ENCODE results near the gene TTLL11. TPM values are rescaled to one million over a fixed set of nuclear protein-coding genes. Genes with fewer than 3 reads are reported as not detected.

The TTLL11 gene
- total and polyA plus RNA-seq, 2 experiments from 2014 or later = 5.1 to 6.3 TPM

GRCh38 chr9:121949766-121950165 lies 143.3 kb downstream of the TTLL11 start:
- Histone ChIP-seq H3K79me2 (ENCODE audit: insufficient read depth) (no peaks in the 10 kb centered on the region), H3F3A (ENCODE audit: insufficient read depth) (peaks cover 16% of the 10 kb centered on the region), H3K27ac (no peak overlapping the region), H2AFZ (no peak overlapping the region), H3K4me3 (no peak overlapping the region), H4K20me1 (ENCODE audit: insufficient read depth) (no peaks in the 10 kb centered on the region), H3K27me3 (replicated peaks; ENCODE audit: insufficient read depth) (no peaks in the 10 kb centered on the region), H3K4me2 (ENCODE audit: unreplicated experiment) (no peak overlapping the region), H3K9ac (no peak overlapping the region), H3K9me3 (ENCODE audit: low read depth) (no peaks in the 10 kb centered on the region), H3K36me3 (ENCODE audit: low read depth) (no peaks in the 10 kb centered on the region; the same call in 1 of the 2 replicates), H3K9me2 (ENCODE audit: insufficient read depth) (no peaks in the 10 kb centered on the region), H3K4me1 (ENCODE audit: insufficient read depth) (peaks cover 20% of the 10 kb centered on the region)
- no peak for TF ChIP-seq EZH2phosphoT487 (IDR thresholded peaks at IDR 0.05; ENCODE audit: insufficient read depth, low read depth)
- TF ChIP-seq EZH2 (IDR thresholded peaks at IDR 0.05; ENCODE audit: insufficient read depth, poor library complexity, severe bottlenecking) = no peak
- no peak for DNase-seq
- in situ Hi-C loops (cut with MboI) = no loop called here
- WGBS, 2 experiments (ENCODE audit: low coverage in 1 of 2, low lambda C conversion rate in 2 of 2, missing lambda C conversion rate in 2 of 2) = 96 to 100% methylated on average over 4 of the region's 4 CpGs

- Histone ChIP-seq H3K4me1 (ENCODE audit: insufficient read depth) (peaks cover 23% of the 10 kb centered on the region), H2AFZ (no peak overlapping the region), H3K27me3 (replicated peaks; ENCODE audit: insufficient read depth) (no peaks in the 10 kb centered on the region), H4K20me1 (ENCODE audit: insufficient read depth) (no peaks in the 10 kb centered on the region), H3K9me2 (ENCODE audit: insufficient read depth) (no peaks in the 10 kb centered on the region), H3K36me3 (ENCODE audit: low read depth) (no peaks in the 10 kb centered on the region; the same call in 1 of the 2 replicates), H3K4me3 (no peak overlapping the region), H3K79me2 (ENCODE audit: insufficient read depth) (no peaks in the 10 kb centered on the region), H3K4me2 (ENCODE audit: unreplicated experiment) (no peak overlapping the region), H3K9ac (no peak overlapping the region), H3F3A (ENCODE audit: insufficient read depth) (peaks cover 19% of the 10 kb centered on the region), H3K27ac (no peak overlapping the region), H3K9me3 (ENCODE audit: low read depth) (no peaks in the 10 kb centered on the region)
- 83 to 84% methylated on average over 4 of the region's 4 CpGs for WGBS, 2 experiments (ENCODE audit: low coverage in 1 of 2, low lambda C conversion rate in 2 of 2, missing lambda C conversion rate in 2 of 2)
- TF ChIP-seq EZH2 (IDR thresholded peaks at IDR 0.05; ENCODE audit: insufficient read depth, poor library complexity, severe bottlenecking) (no peak), EZH2phosphoT487 (IDR thresholded peaks at IDR 0.05; ENCODE audit: insufficient read depth, low read depth) (no peak)
- in situ Hi-C loops (cut with MboI) = no loop called here
- peak; percentile 56 for DNase-seq
These were observed 143.7 kb downstream of the TTLL11 start for GRCh38 chr9:121949364-121949763.

GRCh38 chr9:121947775-121948174 lies 145.3 kb downstream of the TTLL11 start:
- DNase-seq = no peak
- Histone ChIP-seq H3K36me3 (ENCODE audit: low read depth) (no peaks in the 10 kb centered on the region; the same call in 1 of the 2 replicates), H3K4me1 (ENCODE audit: insufficient read depth) (peaks cover 31% of the 10 kb centered on the region), H3K27me3 (replicated peaks; ENCODE audit: insufficient read depth) (no peaks in the 10 kb centered on the region), H3K9me3 (ENCODE audit: low read depth) (no peaks in the 10 kb centered on the region), H2AFZ (no peak overlapping the region), H3K79me2 (ENCODE audit: insufficient read depth) (no peaks in the 10 kb centered on the region), H3K4me3 (no peak overlapping the region), H3K27ac (no peak overlapping the region), H3F3A (ENCODE audit: insufficient read depth) (peaks cover 30% of the 10 kb centered on the region), H3K4me2 (ENCODE audit: unreplicated experiment) (no peak overlapping the region), H4K20me1 (ENCODE audit: insufficient read depth) (no peaks in the 10 kb centered on the region), H3K9ac (no peak overlapping the region), H3K9me2 (ENCODE audit: insufficient read depth) (no peaks in the 10 kb centered on the region)
- in situ Hi-C loops (cut with MboI) = no loop called here
- 80 to 86% methylated on average over 4 of the region's 4 CpGs for WGBS, 2 experiments (ENCODE audit: low coverage in 1 of 2, low lambda C conversion rate in 2 of 2, missing lambda C conversion rate in 2 of 2)
- TF ChIP-seq EZH2 (IDR thresholded peaks at IDR 0.05; ENCODE audit: insufficient read depth, poor library complexity, severe bottlenecking) (no peak), EZH2phosphoT487 (IDR thresholded peaks at IDR 0.05; ENCODE audit: insufficient read depth, low read depth) (no peak)

- no peak for DNase-seq
- no peaks in the 10 kb centered on the region for H3K9me2 ChIP-seq (ENCODE audit: insufficient read depth)
- H4K20me1 ChIP-seq (ENCODE audit: insufficient read depth) = no peaks in the 10 kb centered on the region
- H3K4me1 ChIP-seq (ENCODE audit: insufficient read depth) = peaks cover 31% of the 10 kb centered on the region
- 76 to 80% methylated on average over 5 of the region's 5 CpGs for WGBS, 2 experiments (ENCODE audit: low coverage in 1 of 2, low lambda C conversion rate in 2 of 2, missing lambda C conversion rate in 2 of 2)
- H3K9ac ChIP-seq = no peak overlapping the region
- no peak overlapping the region for H3K4me2 ChIP-seq (ENCODE audit: unreplicated experiment)
- in situ Hi-C loops (cut with MboI) = no loop called here
- no peak overlapping the region for H2AFZ ChIP-seq
- no peaks in the 10 kb centered on the region for H3K36me3 ChIP-seq (ENCODE audit: low read depth)
- no peak overlapping the region for H3K27ac ChIP-seq
- no peak for TF ChIP-seq EZH2 (IDR thresholded peaks at IDR 0.05; ENCODE audit: insufficient read depth, poor library complexity, severe bottlenecking)
- TF ChIP-seq EZH2phosphoT487 (IDR thresholded peaks at IDR 0.05; ENCODE audit: insufficient read depth, low read depth) = no peak
- H3K27me3 ChIP-seq (replicated peaks; ENCODE audit: insufficient read depth) = no peaks in the 10 kb centered on the region
- H3K9me3 ChIP-seq (ENCODE audit: low read depth) = no peaks in the 10 kb centered on the region
- no peaks in the 10 kb centered on the region for H3K79me2 ChIP-seq (ENCODE audit: insufficient read depth)
- H3K4me3 ChIP-seq = no peak overlapping the region
- H3F3A ChIP-seq (ENCODE audit: insufficient read depth) = peaks cover 30% of the 10 kb centered on the region
These were observed 146.6 kb downstream of the TTLL11 start for GRCh38 chr9:121946465-121946864.

GRCh38 chr9:121945849-121946248 lies 147.3 kb downstream of the TTLL11 start:
- WGBS, 2 experiments (ENCODE audit: low coverage in 1 of 2, low lambda C conversion rate in 2 of 2, missing lambda C conversion rate in 2 of 2) = 43 to 46% methylated on average over 4 of the region's 4 CpGs
- no peaks in the 10 kb centered on the region for H3K9me2 ChIP-seq (ENCODE audit: insufficient read depth)
- no peak for TF ChIP-seq EZH2 (IDR thresholded peaks at IDR 0.05; ENCODE audit: insufficient read depth, poor library complexity, severe bottlenecking)
- no peak for TF ChIP-seq EZH2phosphoT487 (IDR thresholded peaks at IDR 0.05; ENCODE audit: insufficient read depth, low read depth)
- no peak overlapping the region for H3K4me3 ChIP-seq
- peak overlapping the region; percentile 47 for H3K4me2 ChIP-seq (ENCODE audit: unreplicated experiment)
- H3K9me3 ChIP-seq (ENCODE audit: low read depth) = no peaks in the 10 kb centered on the region
- no peak overlapping the region for H2AFZ ChIP-seq
- H3K9ac ChIP-seq = no peak overlapping the region
- peaks cover 31% of the 10 kb centered on the region for H3K4me1 ChIP-seq (ENCODE audit: insufficient read depth)
- no peaks in the 10 kb centered on the region for H3K79me2 ChIP-seq (ENCODE audit: insufficient read depth)
- H3K27me3 ChIP-seq (replicated peaks; ENCODE audit: insufficient read depth) = no peaks in the 10 kb centered on the region
- peak; percentile 82 for DNase-seq
- H3K36me3 ChIP-seq (ENCODE audit: low read depth) = no peaks in the 10 kb centered on the region
- peaks cover 30% of the 10 kb centered on the region for H3F3A ChIP-seq (ENCODE audit: insufficient read depth)
- in situ Hi-C loops (cut with MboI) = no loop called here
- H3K27ac ChIP-seq = peak overlapping the region; percentile 66; the same call in 1 of the 2 replicates
- no peaks in the 10 kb centered on the region for H4K20me1 ChIP-seq (ENCODE audit: insufficient read depth)
